ENCODE results near the gene COG6.
A peak's percentile ranks its signal among the peaks of the same experiment; 100 is the strongest.

COG6 gene

GRCh38 chr13:39655569-39656324 lies at the start of gene COG6:
COG6 (plus strand) TSS chr13:39655662; CDS start chr13:39655727, 65 bp downstream.
- peak; percentile 90 for DNase-seq

DNA sequence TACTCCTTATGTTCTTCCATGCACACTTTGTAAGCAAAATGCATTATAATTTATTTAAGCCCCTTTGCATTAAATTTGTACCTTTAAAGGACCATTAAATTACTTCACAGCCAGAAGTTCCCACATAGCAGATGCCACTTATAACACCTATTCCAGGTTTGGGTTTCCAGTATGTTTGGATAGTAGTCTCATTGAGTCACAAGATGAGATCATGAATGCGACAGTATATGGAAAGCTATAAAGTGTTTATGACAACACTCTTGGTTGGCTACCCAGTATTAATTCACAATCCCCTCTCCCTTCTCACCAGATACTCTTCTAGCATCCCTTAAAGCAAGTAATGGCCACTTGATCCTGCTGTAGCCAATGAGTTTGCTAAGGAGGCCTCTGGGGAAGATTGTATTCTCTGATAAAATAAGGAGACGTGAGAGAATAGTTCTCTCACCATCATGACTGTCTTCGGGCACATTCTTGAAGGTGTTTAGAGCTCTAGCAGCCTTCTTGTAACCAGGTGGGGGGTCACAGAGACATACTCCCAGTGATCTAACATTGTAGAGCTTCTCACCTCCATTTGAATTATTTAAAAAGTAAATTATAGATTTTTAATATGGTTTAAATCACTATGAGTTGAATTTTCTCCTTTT lies 49.7 kb upstream of the COG6 start:
- no peak for DNase-seq

- DNase-seq: no peak
Measured at GRCh38 chr13:39607876-39608275, 47.6 kb upstream of the COG6 start.

DNA sequence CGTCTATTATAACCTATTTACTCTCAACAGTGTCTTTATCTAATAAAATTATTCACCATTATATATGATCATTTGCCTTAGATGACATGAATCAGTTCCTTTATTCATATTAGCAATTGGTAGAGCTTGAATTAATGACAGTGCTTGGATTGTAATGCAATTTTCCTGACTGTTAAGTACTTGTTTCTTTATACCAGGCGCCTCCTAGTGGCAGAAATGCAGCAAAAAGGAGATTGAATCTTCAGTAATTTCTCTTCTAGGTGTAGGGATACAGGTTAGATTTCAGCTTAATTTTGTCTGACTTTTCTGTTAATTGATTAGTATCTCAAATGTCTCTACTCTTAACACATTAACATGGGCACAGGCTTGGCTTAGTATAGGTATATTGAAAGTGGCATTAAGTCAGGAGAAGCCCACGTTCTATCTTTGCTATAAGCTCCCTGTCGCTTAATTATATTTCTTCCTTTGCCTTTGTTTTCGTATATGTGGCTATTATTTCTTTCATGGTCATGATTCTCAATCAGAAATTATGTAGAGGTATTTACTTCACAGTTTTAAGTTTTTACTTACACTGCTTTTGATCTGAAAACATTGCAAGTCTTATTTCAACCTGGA lies 43.3 kb upstream of the COG6 start:
- DNase-seq: no peak

DNA sequence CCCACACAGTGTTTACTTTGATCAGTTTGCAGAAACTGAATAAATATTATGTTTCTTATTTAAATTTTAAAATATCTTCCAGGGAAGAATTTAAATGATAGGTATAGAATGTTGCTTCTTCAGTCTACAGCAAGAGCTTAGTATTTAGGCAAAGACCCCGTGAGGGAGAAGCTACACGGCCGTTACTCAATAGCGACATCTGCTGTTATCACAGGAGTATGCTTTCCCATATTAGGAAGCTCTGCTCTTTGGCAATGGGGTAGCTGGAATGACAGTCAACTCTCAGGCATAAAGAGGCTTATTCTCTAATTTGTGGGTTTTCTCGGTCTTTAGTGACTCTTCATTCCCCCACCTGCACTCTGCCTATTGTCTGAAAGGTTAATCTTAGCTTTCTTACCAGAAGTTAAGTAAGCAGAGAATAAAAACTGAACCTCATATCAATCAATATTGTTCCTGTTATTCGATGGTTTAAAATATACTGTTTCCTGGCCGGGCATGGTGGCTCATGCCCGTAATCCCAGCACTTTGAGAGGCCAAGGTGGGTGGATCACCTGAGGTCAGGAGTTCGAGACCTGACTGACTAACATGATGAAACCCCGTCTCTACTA lies 39.3 kb upstream of the COG6 start:
- DNase-seq: peak; percentile 30

DNA sequence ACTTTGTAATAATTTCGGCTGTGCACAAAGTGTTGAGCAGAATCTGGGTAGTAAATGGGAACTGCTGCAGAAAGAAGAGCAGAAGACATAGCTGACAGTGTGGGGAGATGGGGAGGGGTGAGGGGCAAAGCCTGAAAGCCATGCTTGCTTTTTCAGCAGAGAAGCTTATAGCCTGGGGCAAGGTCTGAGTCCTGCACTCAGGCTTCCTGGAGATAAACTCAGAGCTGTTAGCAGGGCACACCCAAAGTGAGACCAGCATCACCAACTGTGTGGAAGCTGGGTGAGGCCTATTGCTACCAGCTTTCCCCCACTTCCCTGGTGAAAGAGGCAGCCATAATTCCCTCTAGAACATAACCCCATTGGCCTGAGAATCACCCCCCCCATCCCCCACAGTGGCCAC lies 36.9 kb upstream of the COG6 start:
- DNase-seq: no peak

DNA sequence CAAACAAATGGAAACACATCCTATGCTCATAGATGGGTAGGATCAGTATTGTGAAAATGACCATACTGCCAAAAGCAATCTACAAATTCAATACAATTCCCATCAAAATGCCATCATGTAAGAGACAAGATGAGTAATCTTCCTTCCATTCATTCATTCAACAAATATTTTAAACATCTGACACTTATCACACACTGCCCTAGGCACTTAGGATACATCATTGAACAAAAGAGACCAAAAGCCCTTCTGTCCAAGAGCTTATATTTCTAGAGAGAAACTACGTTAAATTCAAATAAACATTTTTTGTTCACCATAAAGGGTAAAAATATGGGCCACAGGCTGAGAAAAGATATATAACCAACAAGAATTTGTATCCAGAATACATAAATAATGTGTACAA lies 32.0 kb upstream of the COG6 start:
- DNase-seq: no peak

DNA sequence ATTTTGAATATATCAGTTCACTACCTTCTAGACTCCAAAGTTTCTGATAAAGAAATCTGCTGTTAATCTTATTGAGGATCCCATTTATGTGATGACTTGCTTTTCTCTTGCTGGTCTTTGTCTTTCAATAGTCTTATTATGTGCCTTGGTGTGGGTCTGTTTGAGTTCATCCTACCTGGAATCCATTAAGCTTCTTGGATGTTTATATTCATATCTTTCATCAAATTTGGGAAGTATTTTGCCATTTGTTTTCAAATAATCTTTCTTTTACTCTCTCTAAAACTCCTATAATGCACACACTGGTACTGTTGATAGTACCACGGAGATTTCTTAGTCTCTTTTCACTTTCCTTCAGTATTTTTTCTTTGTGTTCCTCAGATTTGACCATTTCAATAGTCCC lies 24.2 kb upstream of the COG6 start:
- no peak for DNase-seq

- no peak for DNase-seq
Measured at GRCh38 chr13:39632994-39633393, 22.5 kb upstream of the COG6 start.

DNA sequence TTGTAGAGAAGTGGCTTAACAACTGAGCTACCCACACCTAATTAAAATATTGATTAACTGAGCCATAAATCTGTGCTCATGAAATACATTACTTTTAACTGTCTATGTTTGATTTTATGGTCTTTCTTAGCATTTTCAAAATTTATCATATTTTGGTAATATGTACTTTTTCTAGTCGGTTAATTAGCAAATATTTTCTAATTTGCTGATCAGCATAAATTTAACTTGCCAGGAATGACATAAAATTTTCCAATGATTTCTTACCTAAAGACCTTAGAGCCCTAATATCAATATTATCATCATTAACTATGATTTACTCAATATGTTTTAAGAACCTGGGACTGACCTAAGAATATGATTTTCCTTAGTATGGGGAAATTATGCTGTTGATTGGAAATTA lies 19.9 kb upstream of the COG6 start:
- no peak for DNase-seq

- no peak for DNase-seq
Measured at GRCh38 chr13:39637890-39638289, 17.6 kb upstream of the COG6 start.

DNA sequence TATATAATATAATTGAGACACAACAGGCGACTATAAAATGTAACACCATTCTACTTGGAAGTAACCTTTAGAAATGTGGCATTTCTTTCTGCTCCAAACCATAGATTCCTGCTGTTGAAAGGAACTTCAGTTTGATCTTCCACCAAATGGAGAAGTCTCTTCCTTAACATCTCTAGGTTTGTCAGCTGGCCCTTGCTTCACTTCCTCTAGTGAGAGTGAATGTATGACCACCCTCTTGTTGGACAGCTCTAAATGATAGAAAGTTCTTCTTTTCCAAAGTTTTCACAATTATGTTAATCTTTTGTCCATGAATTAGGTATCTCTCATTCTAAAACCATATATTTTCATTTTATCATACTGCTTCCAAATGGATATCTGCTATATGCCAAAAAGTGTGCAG lies 13.8 kb upstream of the COG6 start:
- no peak for DNase-seq

DNA sequence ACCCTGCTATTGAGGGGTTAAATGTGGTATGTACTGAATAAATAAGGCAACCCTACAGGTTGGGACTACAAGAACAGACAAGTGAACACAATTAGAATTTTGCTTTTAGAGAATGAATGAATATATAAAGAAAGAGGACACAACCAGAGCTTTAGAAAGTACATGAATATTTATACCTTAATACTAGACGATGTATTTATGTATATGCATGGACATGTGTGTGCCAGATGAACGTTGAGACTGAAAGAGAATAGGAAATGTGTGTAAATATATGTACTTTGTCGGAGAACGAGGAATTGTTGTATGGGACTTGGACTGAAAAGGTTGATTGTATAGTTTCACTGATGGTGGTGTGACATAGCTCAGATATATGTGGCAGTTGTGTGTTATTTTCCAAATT lies 9.3 kb upstream of the COG6 start:
- DNase-seq: no peak

GRCh38 chr13:39655041-39655568 lies 357 bp upstream of the COG6 start:
- DNase-seq: no peak

DNA sequence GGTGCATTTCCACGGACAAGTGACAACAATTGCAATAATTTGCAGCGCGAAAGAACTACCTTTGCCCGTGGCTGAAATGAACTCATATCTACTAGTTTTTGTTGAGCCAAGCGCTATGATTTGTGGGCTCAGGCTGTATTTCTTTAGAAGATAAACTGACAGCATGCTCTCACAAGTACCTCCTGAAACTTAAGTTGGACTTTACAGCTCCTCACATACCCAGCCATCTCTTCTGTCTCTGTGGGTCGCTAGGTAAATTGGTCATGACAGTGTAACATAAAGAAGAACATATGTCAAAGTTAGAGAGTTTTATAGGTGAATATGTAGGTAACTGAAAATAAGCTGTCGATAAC lies 839 bp downstream of the COG6 start:
- DNase-seq: no peak

GRCh38 chr13:39663508-39663907 lies 8.0 kb downstream of the COG6 start:
- no peak for DNase-seq

DNA sequence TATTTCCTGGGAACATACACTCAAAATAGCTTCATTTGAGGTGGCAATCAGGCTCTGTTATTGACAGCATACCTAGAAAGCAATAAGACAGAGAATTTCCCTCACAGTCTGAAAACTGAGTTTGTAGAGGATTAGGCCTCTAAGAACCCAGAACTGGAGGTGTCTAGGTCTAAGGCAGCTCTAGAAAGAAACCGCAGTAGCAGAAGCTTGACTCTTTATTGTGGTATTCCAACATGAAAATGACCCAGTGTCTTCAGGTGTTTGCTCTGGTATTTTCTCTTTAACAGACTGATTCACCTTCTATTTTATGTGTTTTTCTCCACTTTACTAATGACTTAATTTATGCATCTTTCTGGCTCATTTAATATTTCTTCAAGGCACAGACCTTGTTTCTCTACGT lies 8.5 kb downstream of the COG6 start:
- no peak for DNase-seq

DNA sequence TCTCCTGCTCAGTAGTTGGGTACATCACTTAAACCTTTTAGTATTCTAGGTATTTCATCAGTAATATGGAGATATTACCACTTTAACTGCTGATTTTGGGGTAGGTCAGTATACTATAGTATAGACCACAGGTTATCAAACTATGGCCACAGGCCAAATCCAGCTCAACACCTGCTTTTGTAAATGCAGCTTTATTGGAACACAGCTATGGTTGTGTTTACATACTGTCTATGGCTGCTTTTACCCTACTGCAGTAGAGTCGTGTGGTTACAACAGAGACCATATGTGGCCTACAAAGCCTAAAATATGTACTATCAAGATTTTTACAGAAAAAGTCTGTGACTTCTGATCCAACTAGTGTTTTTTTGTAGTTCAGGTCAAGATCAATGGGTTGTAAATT lies 10.3 kb downstream of the COG6 start:
- no peak for DNase-seq

DNA sequence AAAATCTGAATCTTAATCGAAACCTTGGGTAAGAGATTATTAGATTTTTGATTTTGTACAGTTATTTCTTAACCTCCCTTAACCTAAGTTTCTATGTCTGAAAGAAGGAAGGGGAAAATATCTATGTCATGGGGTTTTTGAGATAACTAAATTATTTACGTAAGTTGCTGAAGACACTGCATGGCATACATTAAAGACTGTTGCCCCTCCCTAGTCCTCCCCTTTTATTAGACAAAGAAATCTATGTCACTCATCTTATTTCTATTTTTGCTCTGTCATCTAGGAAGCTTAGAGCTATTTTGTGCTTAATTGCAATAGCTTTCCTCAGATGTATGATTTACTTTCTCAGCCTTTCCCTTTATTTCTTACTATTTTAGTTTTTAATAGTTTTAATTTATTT lies 15.0 kb downstream of the COG6 start:
- DNase-seq: no peak

- DNase-seq: no peak
Measured at GRCh38 chr13:39672378-39673132, 17.1 kb downstream of the COG6 start.

DNA sequence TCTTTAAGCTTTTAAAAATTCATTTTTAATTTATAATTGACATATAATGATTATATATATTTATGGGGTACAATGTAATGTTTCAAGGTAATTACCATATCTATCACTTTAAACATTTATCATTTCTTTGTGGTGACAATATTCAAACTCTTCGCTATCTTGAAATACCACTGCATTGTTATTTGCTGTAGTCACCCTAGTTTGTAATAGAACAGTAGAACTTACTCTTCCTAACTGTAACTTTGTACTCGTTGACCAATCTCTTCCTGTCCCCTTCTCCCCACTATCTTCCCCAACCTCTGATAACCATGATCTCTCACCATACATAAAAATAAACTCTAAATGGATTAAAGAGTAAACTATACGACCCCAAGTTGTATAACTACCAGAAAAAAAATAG lies 20.4 kb downstream of the COG6 start:
- DNase-seq: no peak

DNA sequence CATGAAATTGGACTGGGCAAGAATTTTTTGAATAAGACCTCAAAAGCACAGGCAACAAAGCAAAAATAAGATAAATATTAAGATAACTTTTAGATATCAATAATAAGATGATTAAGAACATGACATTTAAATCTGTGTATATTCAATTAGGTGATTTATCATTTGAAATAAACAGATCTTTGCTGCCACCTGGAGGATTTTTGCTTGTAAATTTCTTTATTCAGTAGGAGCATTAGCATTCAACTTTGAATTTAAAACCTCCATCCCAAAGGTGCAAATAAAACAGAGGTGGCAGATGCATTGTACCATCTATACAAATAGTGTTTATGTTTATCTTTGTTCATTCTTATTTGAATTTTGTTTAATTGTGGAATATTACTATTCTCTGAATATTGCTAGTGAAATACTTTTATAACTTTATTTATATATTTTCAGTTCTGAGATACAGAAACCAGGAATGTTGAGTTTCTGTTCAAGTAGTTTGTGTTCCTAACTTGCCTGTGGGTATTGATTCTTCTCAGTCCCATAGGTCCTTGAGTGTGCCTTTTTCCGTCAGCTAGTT lies 20.9 kb downstream of the COG6 start:
- peak; percentile 20 for DNase-seq

GRCh38 chr13:39682310-39682709 lies 26.8 kb downstream of the COG6 start:
- DNase-seq: no peak
